Tibial nerve (tissue), 3 donors: Measurements from ENCODE around the gene UPB1.

Source experiments
- CTCF ChIP-seq, 5 experiments: fragments of 200-600 bp in 3 of 5; fragments of 450-650 bp in 2 of 5; sonication (generic) in 3 of 5; IDR thresholded peaks; one replicate each; pipeline ENCODE4 v1.5.1; 2016 to 2019; ENCODE audit warnings: antibody characterized with exemption in 5 of 5, mild to moderate bottlenecking in 3 of 5, moderate library complexity in 2 of 5
- POLR2A ChIP-seq, 2 donors: fragments of 450-650 bp; IDR thresholded peaks; one replicate each; pipeline ENCODE4 v1.6.1; 2017; ENCODE audit warnings: antibody characterized with exemption in 2 of 2, mild to moderate bottlenecking in 2 of 2, moderate library complexity in 2 of 2

GRCh38 chr22:24496234-24496633, 1.1 kb downstream of the UPB1 start:
- TF ChIP-seq CTCF (IDR thresholded peaks at IDR 0.05) (no peak), POLR2A (IDR thresholded peaks at IDR 0.05) (no peak)
